ENCODE data around the gene KDM2A.

Gene KDM2A

DNA sequence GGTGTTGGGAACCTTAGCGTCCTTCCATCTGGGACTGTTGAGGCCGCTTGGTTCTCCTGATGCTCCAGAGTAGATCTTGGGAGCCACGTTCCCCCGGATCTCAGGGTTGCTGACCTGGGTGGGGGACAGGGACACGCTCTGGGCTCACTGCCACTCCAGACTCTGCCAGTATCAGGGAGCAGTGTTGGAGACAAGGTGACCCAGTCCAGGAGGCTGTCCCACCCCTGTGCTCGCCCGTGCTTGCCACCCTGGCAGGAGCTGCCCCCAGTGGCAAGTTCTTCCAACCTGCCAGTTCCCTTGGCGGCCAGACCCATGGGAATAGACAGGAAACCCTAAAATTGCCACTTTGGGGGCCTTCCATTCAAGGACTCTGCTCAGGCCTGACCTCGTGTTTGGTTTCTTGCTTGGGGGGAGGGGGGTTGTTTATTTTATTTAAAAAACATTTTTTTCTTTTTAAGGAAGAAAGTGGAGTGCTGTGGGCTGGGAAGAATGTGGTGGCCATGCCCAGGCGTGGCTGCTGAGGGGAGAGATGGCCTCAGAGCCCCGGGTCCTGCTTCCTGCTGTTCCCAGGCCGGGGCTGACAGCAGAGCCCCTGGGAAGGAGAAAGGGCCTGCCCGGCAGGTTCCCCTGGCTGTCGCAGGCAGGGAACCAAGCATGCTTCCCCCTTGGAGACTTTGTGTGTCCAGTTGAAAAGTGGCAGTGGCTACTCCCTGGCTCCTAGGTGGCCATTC lies 154.4 kb downstream of the KDM2A start:
- DNase-seq: no peak
- Histone ChIP-seq H3K27me3 (ENCODE audit: insufficient read depth, low read depth, severe bottlenecking) (no peaks in the 10 kb centered on the region), H3K9me3 (ENCODE audit: severe bottlenecking) (no peaks in the 10 kb centered on the region), H3K36me3 (peaks cover 31% of the 10 kb centered on the region), H3K27ac (no peak overlapping the region), H3K4me3 (ENCODE audit: low read depth, low read length) (no peak overlapping the region)
- TF ChIP-seq, protein P1, sequence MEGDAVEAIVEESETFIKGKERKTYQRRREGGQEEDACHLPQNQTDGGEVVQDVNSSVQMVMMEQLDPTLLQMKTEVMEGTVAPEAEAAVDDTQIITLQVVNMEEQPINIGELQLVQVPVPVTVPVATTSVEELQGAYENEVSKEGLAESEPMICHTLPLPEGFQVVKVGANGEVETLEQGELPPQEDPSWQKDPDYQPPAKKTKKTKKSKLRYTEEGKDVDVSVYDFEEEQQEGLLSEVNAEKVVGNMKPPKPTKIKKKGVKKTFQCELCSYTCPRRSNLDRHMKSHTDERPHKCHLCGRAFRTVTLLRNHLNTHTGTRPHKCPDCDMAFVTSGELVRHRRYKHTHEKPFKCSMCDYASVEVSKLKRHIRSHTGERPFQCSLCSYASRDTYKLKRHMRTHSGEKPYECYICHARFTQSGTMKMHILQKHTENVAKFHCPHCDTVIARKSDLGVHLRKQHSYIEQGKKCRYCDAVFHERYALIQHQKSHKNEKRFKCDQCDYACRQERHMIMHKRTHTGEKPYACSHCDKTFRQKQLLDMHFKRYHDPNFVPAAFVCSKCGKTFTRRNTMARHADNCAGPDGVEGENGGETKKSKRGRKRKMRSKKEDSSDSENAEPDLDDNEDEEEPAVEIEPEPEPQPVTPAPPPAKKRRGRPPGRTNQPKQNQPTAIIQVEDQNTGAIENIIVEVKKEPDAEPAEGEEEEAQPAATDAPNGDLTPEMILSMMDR (IDR thresholded peaks at IDR 0.05; ENCODE audit: low read depth, low read length): no peak

DNA sequence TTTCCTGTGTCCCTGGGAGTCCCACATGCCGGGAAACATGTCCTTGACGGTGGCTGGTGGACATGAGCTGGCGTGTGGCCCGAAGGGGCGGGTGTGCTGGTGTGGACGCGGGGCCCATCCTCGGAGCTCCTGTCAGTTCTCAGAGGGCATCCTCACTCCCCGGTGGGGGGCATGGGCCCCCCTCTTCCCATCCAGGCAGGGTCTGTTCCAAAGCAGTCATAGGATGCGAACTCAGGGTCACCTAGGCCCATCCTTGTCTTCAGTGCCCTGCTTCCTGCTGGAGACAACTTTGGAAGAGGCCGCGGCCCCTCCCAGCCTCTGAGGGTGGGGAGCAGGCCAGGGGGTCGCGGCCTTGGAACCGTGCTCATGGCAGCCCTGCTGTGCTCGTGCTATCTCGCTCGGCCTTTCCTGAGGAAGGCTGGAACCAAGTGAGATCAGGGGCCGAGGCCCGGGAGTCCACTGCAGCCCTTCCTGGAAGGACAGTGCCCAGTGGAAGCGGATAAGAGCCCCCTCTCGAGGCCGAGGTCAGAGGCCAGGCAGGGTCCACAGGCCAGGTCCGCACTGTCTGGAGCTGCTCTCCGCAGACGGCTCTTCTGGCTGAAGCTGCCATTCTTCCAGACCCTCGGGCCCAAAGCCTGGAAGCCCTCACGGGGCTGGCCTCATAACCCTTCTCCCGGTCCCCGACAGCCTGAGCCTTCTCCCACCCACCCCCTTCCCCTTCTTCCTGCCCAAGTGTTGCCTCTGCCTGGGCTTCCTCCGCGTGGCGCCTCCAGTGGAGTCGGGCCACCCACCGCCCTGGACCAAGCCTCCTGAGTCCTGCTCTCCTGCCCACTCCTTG lies 155.9 kb downstream of the KDM2A start:
- Histone ChIP-seq H3K36me3 (peaks cover 29% of the 10 kb centered on the region), H3K27ac (no peak overlapping the region), H3K9me3 (ENCODE audit: severe bottlenecking) (no peaks in the 10 kb centered on the region), H3K27me3 (ENCODE audit: insufficient read depth, low read depth, severe bottlenecking) (no peaks in the 10 kb centered on the region), H3K4me3 (ENCODE audit: low read depth, low read length) (no peak overlapping the region)
- DNase-seq: no peak
- TF ChIP-seq, protein P1 (IDR thresholded peaks at IDR 0.05; ENCODE audit: low read depth, low read length): no peak

DNA sequence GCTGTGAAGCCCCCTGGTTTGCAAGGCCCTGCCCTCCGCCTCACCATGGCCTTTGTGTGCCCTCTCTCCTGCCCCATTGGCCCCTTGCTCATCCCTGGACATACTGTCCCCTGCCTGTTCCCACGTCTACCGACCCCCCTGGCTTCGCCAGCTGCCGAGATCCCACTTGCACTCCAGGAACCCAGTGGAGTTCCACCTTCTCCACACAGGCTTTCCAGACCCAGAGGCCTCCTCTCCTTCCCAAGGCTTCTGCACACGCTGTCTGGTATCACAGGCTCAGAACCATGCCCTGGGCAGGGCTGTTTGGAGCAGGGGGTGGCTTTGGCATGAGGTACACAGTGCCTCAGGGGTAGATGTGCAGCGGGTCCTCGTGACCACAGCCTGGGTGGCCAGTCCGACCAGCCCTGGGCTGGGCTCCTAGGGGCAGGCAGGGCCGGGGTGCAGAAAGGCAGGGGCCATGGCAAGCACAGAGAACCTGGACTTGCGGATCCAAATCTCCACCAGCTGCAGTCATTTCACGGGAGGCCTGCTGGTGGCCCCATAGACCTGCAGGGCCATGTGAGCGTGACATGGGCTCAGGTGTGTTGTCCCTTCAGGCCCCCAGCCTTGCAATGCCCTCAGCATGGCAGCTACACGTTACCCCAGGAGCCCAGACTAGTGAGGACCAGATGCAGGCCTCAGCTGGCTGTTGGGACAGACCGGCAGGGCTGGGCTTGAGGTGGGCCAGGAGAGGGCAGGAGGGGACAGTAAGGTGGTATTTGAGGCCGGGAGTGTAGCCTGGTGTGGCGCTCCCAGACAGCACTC lies 156.7 kb downstream of the KDM2A start:
- H3K9me3 ChIP-seq (ENCODE audit: severe bottlenecking): no peaks in the 10 kb centered on the region
- peaks cover 34% of the 10 kb centered on the region for H3K36me3 ChIP-seq
- no peak for DNase-seq
- peak overlapping the region; percentile 84; the same call in 1 of the 2 replicates for H3K27ac ChIP-seq
- no peak overlapping the region for H3K4me3 ChIP-seq (ENCODE audit: low read depth, low read length)
- no peaks in the 10 kb centered on the region for H3K27me3 ChIP-seq (ENCODE audit: insufficient read depth, low read depth, severe bottlenecking)
- TF ChIP-seq, protein P1 (IDR thresholded peaks at IDR 0.05; ENCODE audit: low read depth, low read length): 0 out of 2 replicates have a peak, but pooled peaks have one; percentile 31

DNA sequence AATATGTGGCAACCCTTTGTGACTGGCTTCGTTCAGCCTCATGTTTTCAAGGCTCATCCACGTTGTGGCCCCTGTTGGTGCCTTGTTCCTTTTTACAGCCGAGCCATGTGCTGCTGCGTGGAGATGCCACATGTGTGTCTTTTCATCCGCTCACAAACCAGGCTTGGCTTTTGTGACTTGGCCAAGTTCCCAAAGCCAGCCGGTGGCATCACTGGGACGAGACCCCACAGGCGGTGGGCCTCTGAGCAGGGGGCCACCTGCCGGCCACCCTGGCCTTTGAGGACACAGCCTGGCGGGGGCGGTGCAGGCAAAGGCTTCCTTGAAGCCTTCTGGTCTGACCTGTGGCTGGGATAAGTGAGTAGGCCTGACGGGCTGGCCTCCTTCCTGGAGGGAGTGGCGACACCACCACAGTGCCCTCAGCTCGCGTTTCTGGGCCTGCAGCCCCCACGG lies 157.7 kb downstream of the KDM2A start:
- peak overlapping the region; percentile 84 for H3K27ac ChIP-seq
- H3K36me3 ChIP-seq: peaks cover 43% of the 10 kb centered on the region
- TF ChIP-seq, protein P1 (IDR thresholded peaks at IDR 0.05; ENCODE audit: low read depth, low read length): peak; percentile 40; the same call in 1 of the 2 replicates
- H3K4me3 ChIP-seq (ENCODE audit: low read depth, low read length): no peak overlapping the region
- no peaks in the 10 kb centered on the region for H3K27me3 ChIP-seq (ENCODE audit: insufficient read depth, low read depth, severe bottlenecking)
- peak; percentile 69 for DNase-seq
- H3K9me3 ChIP-seq (ENCODE audit: severe bottlenecking): no peaks in the 10 kb centered on the region

DNA sequence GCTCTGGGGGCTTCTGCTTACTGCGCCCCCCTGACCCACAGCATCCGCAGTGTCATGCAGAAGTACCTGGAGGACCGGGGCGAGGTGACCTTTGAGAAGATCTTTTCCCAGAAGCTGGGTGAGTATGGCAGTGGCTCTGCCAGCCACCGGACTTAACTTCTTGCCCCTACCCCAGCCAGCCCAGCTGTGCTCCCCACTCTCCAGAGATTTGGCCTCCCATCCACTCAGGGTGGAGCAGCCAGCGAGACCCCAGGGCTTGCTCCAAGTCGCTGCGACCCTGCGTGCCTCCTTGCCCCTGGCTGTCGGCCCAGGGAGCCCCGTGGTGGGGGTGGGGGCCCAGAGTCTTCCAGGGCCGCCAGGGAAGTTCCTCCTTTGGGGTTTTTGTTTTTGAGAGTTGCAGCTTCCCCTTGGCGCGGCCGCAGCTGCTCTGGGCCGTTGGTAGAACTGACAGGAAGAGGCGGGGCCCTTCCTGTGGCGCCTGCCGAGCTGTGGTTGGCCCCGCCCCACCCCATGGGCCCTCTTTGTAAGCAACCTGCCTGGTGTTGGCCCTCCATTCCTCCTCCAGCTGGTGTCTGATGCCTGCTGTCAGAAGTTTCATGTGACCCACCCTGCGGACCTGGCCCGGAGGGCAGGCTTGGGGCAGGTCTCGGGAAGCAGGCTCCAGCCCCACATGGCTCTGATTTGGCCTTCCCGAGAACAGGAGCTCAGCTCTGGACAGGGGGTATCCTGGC lies 158.3 kb downstream of the KDM2A start:
- Histone ChIP-seq H3K9me3 (ENCODE audit: severe bottlenecking) (no peaks in the 10 kb centered on the region), H3K36me3 (peaks cover 47% of the 10 kb centered on the region), H3K27ac (peak overlapping the region; percentile 84), H3K27me3 (ENCODE audit: insufficient read depth, low read depth, severe bottlenecking) (no peaks in the 10 kb centered on the region), H3K4me3 (ENCODE audit: low read depth, low read length) (peak overlapping the region; percentile 32)
- TF ChIP-seq, protein P1 (IDR thresholded peaks at IDR 0.05; ENCODE audit: low read depth, low read length): no peak
- DNase-seq: peak; percentile 72

All from WERI-Rb-1 (cell line).